HG03571 (cell line): Measurements from ENCODE around the gene MON2.
"Not testable (repeated sequence)": the region's sequence is repeated elsewhere in the genome, so short reads cannot be mapped to it uniquely, and the experiment has no call there.

Source experiments
- ATAC-seq: cut with Tn5 transposase; IDR thresholded peaks from one replicate; pipeline ENCODE4 v1.9.1; 2021; ENCODE audit not compliant: unreplicated experiment

The MON2 gene

DNA sequence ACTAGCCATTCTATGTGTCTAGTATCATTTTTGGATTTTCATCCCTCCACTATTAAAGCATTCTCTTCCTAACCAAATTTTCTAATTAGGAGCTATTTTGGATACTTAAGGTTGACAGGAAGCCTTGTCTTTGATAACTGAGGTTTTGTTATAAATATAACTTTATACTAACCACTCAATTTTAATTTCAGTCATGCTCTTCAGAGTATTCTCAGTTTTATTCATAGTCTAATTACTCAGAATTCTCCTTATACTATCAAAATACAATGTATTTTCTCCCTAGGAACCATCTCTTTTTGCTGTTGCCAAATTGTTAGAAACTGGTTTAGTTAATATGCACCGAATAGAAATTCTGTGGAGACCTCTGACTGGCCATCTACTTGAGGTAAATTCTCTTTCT lies 76.2 kb downstream of the MON2 start:
- no peak for ATAC-seq

DNA sequence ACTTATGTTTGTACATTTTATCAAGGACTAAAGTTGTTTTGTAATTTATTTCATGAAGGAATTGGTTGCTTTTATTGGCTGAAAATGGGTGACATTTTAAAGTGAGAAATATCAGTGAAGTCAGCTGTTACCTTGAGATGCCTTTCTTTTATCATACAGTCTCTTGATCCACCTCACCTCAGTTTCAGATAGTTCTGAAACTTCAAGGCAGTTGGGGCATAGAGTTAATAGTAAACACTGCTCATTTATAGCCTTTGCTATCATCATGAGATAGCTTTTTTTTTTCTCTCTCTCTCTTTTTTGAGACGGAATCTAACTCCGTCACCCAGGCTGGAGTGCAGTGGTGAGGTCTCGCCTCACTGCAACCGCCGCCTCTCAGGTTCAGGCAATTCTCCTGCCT lies 76.7 kb downstream of the MON2 start:
- ATAC-seq: no peak

DNA sequence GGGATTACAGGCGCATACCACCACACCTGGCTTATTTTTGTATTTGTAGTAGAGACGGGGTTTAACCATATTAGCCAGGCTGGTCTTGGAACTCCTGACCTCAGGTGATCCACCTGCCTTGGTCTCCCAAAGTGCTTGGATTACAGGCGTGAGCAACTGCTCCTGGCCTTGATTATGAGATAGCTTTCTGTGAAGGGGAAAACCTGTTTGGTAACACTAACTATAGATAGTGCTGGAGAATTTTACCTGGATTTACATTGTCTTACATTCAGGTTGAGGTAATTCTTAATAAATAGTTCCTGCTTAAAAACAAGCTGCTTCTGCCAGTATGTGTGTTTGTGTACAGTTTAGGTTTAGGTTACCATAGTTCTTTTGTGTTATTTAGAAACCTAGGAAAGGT lies 77.1 kb downstream of the MON2 start:
- ATAC-seq: no peak

DNA sequence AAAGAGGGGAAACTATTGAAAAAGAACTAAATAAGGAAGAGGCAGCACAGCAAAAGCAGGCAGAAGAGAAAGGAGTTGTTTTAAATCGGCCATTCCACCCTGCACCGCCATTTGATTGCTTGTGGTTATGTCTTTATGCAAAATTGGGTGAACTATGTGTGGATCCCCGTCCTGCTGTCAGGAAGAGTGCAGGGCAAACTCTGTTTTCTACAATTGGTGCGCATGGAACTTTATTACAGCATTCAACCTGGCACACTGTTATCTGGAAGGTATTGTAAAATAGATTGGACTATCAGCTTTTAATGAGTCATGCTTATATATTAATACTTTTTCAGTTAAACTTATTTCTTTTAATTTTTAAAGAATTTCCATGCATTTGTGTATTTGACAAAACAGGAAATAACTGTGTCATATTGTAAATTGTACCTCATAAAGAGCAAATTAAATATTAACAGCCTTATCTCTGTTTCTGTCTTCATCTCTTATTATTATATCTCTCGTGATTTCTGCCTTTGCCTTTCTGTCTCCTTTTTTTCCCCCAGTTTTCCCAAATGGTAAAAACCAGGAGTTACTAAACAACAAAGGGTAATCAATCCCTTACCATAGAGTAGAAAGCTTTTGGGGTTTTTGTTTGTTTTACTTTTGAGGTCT lies 86.4 kb downstream of the MON2 start:
- ATAC-seq: no peak

DNA sequence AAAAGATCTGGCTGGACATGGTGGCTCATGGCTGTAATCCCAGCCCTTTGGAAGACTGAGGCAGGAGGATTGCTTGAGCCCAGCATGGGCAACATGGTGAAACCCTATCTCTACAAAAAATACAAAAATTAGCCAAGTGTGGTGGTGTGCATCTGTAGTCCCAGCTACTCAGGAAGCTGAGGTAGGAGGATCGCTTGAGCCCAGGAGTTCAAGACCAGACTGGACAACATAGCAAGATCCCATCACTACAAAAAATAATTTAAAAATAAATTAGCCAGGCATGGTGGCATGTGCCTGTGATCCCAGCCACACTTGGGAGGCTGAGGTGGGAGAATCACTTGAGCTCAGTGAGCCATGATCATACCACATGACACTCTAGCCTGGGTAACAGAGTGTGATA lies 92.7 kb downstream of the MON2 start:
- ATAC-seq: not testable (repeated sequence)

DNA sequence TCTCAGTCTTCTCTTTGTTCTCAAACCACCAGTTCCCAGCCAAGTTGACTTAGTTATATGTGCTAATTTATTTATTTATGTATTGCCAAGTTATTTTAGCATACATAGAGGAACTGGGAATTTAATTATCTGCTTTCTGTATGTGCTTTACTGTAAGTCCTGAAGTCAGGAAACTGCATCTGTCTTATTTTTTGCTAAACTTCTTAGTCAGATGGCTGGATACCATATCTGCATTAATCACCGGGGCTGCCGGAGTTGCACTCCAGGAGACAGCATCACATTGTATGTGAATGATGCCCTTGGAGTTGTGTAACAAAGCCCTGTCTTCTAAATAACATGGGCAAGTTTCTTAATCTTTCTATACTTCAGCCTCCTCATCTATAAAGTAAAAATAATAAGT lies 96.2 kb downstream of the MON2 start:
- no peak for ATAC-seq

DNA sequence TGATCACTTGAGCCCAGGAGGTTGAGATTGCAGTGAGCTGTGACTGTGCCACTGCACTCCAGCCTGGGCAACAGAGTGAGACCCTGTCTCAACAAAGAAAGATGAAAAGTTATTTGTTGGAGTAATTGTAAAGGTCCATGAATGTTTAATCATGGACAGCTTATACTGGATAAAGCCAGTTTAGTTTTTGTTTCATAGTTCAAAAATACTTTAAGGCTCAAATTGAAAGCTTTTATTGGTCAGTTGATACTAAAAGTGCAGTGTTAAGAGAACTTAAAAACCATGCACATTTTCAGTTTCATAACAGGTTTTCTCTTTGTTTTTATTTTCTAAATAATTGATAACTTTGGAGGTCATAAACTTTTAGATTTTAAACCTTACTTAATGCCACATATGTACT lies 108.4 kb downstream of the MON2 start:
- peak; percentile 62 for ATAC-seq

DNA sequence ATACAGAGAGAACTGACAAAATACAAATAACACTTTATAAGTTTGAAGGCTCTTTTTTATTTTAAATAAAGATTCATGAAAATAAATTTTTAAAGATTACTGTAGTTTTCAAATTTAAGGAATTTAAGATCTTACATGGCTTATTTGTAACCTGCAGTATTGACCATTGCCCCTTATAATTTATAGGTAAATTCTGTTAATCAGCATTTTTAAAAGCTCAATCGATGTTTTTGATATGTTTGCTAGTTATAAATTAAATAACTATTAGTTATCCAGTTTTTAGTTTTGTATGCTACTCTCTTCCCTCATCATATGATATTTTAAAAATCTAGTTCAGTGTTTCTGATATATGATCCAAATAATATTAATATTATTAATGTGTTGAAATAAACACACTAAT lies 109.9 kb downstream of the MON2 start:
- no peak for ATAC-seq

DNA sequence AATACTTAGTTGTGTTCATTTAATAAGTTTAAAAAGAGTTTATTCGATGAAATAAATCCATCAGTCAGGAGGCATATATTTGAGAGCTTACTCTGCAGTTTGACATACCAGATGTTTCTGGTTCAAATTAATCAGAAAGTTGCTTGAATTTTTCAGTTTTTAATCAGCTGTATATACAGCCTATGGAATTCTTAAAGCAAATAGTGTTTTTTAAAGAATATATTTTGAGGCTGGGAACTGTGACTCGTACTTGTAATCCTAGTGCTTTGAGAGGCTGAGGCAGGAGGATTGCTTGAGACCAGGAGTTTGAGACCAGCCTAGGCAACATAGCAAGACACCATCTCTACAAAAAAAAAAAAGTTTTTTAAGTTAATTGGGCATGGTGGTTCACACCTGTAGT lies 112.1 kb downstream of the MON2 start:
- ATAC-seq: no peak

DNA sequence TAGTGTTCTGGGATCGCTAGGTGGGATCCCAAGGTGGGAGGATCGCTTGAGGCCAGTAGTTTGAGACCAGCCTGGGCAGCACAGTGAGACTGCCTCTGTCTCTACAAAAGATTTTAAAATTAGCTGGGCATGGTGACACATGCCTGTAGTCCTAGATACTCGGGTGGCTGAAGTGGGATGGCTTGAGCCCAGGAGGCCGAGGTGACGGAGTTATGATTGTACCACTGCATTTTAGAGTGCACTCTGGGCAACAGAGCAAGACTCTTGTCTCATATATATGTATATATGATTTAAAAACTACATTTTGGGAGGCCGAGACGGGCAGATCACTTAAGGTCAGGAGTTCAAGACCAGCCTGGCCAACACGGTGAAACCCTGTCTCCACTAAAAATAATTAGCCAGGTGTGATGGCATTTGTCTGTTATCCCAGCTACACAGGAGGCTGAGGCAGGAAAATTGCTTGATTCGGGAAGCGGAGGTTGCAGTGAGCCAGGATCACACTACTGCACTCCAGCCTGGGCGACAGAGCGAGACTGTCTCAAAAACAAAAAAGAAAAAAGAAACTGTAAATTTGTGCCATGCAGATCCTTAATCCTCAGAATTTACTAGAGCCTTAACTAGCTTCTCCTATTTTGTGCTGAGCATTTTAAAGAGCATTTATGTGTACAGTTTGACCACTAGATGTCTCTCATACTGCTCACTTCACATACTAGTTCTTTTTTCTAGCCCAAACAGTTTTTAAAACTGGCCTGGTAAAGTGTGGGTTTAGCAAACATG lies 114.8 kb downstream of the MON2 start:
- no peak for ATAC-seq

DNA sequence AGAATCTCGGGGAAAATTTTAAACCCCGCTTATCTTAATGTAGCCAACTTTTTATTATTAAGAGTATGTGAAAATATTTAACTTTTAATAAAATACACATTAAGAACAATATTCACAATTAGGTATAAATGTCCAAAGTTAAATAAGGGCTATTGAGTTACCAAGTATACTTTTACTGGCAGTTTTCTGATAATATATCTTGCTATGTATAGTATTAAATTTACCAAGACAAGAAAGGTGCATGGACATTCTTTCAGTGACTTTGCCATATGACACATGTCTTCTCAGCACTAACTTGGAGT lies 115.4 kb downstream of the MON2 start:
- no peak for ATAC-seq

DNA sequence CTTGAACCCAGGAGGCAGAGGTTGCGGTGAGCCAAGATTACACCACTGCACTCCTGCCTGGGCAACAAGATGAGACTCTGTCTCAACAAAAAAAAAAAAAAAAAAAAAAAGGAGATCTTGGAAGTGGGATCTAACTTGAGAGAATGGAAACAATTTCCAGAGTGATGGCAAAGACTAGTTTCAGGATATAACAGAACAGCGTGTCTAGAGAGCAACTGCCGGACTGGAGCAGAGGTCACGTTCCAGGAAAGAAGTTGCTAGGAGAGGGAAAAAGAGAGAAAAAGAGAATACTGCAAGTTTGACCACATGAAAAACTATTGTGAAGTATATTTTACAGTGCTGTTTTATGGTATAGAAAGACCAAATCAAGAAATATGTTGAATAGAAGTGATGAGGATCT lies 118.0 kb downstream of the MON2 start:
- ATAC-seq: no peak

DNA sequence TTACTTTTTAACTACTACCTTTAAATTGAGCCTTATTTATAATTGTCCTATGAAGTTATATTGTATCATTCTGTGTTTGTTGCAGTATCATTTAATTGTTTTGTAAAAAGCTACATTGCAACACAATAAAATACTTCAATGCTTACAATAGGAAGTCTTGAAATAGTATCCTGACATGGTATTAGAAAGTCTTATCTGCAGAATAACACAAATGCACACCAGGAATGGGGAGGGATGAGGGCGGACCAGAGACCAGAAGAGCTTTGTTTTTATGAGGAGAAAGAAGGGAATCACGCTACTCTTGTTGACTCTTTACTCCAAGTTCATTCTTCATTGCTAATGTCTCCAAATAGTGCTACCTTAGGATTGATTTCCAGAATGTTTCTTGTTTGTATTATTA lies 120.2 kb downstream of the MON2 start:
- ATAC-seq: no peak

DNA sequence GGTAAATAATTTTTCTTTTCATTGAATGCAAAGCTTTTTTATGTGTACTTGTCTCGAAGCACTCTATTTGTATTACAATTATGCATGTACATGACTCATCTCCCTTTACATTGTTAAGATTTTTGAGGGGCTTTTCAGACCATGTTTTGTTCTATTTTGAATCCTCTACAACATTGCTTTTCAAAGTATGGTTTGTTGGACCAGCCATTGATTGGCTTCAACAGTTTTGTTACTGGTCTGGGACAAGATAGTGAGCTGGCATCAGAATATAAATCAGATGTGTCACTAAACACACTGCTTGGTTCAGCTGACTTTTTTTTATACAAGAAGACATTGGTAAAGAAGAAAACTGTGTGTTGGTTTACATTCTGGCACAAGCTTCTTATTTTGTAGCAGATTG lies 122.3 kb downstream of the MON2 start:
- no peak for ATAC-seq

DNA sequence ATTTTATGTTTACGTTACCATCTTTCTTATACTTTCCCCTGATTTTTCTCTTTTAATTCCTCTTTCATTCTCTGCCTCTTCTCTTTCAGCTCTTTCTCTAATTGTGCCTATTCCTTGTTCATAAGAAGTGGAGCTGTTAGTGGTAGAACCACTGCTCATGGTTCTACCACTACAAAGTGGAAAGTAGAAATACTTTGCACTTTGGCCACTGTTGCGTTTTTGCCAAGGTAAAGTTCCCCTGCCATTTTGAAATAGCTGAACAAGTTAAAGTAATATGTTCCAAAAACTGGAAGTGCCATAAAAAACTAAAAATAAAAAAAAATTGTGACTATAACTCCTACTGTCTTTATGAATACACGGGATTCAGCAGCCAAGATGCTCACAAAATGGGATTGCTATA lies 130.6 kb downstream of the MON2 start:
- no peak for ATAC-seq

DNA sequence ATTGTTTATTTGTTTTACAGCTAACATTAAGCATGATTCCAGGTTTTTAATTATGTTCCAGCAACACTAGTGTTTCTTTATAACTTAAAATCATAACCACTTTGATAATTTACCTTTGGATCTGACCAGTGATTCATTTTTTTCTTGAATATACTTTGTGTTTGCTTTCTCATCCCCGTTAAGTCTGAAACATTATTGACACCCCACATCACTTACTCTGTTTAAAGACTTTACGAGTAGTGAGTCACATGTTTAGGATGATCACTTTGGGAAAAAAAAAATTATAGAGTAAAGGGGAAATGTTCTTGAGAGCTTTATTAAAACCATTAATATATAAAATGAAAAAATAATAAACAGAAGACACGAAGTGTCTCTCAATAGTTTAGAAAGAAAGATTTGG lies 132.2 kb downstream of the MON2 start:
- ATAC-seq: no peak

DNA sequence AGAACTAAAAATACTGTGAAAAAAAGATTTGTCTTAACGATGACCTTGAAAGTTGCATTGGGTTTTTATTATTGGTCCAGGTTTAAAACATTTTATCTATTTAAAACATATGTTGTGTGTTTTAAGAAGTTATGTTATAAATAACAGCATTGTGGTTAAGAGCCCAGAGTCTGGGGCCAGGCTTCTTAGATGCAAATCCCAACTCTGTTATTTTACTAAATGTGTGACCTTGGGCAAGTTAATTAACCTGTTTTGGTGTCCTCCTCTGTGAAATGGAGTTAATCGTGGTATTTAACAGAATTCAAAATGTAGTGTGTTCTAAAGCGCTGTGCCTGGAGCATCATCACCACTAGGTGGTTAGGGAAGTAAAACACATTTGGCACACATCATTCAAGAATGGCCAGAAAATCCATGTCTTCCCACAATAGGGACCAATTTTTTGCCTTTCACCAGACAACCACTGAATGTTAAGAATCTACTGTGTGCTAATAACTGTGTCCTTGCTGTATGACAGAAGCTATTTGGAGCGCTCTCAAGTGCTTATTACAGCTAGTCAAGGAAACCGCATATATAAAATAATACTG lies 133.3 kb downstream of the MON2 start:
- ATAC-seq: no peak

DNA sequence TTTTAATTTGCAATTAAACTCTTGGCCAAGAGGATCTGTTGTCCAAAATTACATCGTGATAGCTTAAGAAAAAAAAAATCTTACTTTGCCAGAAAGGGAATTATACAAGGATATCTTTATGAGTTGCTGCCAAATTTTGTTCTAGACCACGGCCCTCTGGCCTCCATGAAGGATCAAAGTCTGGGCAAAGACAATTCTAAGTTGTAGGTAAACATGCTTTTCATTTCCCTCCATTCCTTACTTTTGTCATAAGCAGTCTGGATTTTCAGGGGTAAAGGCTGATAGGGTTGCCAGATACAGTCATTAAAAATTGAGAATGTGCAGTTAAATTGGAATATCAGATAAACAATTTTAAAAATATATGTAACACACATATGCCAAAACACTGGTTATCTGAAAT lies 135.1 kb downstream of the MON2 start:
- no peak for ATAC-seq

DNA sequence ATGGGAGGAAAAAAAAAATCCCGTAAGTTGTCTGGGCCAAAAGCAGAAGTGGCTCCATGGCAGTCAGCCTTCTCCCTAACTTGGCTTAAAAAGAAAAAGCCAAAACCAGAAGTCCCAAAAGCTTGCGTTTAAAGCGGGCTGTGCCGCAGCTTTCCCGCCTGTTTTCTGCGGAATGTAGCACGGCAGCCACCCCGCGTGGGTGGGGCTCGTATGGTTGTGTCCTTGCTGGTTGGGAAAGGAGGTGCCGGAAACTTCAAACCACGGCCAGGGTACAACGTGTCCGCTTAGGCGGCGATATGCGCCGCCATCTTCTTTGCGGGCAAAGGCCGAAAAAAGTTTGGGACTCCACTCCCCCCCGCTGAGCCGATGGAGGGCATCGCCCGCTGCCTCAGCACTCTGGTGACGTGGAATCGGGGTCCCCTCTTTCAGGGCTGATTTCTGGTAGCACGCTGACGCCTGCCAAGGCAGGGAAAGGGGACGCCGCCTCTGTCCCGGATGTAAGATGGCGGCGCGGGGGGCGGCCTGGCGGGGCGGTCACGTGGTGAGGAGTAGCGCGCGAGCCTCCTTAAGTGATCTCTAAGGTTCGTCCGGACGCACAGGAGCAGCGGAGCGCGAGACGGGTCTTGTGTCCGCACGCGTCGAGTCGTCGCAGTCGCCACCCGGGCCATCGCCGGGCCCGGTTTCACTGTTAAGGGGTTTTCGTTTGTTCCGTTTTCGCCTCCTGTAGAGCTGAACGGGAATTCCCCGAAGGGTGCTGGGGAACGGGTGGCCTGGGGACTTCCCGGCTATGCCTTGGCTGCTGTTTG lies 135.8 kb downstream of the MON2 start:
- ATAC-seq: peak; percentile 69

DNA sequence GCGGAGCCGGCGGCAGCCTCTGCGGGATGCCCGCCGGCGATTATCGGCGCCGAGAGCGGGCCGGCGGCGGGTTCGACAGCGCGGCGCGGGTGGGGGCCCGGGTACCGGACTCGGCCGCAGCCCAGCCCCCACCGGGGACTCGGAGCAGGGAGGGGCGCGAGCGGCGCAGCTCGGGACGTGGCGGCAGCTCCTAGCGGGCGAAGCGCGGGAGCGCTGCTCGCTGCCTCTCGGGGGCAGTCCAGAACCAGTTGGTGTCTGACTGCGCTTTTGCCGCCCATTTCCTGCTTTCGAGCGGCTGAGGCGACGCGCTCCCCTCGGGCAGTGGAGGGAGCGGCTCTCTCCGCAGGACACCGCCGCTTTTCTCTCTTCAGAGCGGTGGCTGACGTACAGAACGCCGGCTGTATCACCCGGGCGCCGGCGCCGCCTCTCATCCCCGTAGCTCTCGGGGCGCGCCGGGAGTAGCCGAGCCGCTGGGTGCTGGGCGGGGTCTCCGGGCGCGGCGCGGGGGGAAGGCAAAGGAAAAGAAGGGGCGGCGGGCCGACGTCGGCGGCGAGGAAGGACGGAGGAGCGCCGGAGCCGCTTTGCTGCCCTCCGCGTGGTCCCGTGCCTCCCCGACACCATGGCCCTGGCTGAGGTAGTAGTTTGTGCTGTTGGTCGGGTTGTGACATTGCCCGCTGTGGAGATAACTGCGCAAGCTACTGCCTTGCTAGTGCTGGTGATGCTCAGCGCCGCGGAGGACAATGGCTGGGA lies 136.6 kb downstream of the MON2 start:
- ATAC-seq: peak; percentile 66

DNA sequence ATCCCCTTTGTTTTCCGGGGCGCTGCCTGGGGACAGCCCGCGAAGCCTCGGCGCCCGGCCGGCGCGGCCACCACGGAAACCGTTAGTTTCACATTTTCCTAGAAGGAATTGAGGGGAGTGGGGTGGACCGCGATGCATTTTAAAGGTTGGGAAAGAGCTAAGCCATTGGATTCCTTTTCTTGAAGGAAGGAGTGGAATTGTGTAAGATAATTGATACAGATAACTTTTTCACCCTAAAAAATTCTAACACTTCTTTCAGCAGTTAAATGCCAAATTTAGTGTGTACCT lies 137.1 kb downstream of the MON2 start:
- ATAC-seq: no peak
